ENCODE measurements around the gene MARK4.
A peak's percentile ranks its signal among the peaks of the same experiment; 100 is the strongest.
"Not testable (repeated sequence)": the region's sequence is repeated elsewhere in the genome, so short reads cannot be mapped to it uniquely, and the experiment has no call there.

Gene MARK4

DNA sequence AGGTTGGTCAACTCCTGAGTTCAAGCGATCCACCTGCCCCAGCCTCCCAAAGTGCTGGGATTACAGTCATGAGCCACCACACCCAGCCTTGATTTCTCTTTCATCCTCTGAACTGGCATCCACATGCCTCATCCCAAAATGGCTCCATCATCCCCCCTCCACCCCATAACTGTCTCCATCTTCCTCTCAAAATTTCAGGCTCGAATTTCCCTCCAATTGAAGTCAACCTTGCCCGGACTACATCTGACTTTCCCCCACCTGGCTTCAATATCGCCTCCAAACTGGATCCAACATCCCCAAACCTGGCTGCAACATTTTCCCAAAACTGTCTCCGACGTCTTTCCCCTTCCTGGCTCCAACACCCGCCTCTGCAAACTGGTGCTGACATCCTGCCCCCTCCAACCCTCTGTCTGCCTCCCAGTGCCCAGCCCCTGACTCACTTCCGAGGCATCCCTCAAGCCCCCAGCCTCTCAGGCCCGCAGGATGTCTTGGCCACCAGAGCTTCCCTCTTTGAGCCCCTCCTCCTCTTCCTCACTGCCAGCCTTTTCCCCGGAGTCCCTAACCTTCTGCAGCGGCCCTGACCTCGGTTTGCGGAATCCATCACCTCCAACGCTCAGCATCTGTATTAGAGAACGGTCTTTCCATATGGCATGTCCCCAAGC, 6.8 kb upstream of the MARK4 start:
- no peak for DNase-seq (ENCODE audit: low read depth)

DNA sequence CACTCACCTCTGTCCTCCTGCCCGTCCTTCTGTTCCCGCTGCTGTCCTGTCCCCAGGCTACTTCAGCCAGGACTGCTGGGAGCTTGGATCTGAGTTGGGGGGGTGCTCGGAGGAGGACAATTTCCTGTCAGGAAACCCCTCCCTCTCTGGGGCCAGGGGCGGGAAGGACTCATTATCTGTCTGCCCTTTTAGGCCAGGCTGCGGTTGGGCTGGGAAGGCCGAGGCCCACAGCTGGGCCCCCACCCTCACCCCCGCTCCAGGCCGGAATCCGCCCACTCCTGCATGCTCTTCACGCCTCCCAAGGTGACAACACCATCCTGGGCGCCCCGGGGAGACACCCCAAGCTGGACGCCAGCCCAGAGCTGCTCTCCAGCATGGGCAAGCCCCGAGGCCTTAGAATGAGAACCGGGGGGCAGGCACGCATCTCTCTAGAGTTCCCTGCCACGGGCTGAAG, 5.7 kb upstream of the MARK4 start, which contains the start of gene EXOC3L2:
TSS of gene EXOC3L2 (minus strand) at position 74 of the 454 bp plus-strand sequence. CDS start 6,362 bp downstream, outside the sequence.
- no peak for DNase-seq (ENCODE audit: low read depth)

DNA sequence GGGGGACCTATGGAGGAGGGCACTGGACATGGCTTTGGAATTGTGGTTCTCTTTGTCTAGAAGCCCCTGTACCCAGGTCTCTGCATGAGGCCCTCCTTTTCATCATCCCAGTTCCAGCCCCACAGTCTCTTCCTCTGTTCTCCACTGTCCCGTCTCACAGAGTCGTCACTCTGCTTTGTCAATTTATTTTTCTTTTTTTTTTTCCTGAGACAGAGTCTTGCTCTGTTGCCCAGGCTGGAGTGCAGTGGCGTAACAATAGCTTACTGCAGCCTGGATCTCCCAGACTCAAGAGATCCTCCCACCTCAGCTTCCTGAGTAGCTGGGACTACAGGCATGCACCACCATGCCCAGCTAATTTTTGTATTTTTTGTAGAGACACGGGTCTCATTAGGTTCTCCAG, 5.2 kb upstream of the MARK4 start:
- DNase-seq (ENCODE audit: low read depth) = no peak

DNA sequence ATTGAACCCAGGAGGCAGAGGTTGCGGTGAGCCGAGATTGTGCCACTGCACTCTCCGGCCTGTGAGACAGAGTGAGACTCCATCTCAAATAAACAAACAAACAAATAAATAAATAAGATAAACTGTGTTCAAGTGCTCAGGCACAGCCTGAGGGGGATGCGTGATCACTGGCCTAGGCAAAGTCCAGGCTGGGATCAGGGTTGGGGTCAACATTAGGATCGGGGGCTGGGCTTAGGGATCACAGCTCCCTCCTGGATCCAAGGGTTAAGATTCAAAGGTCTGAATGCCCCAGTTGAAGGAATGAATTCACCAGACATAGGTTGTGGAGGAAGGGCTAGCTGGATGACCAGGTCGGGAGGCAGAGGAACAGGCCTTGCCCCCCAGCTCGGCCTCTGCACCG, 3.9 kb upstream of the MARK4 start:
- no peak for DNase-seq (ENCODE audit: low read depth)

DNA sequence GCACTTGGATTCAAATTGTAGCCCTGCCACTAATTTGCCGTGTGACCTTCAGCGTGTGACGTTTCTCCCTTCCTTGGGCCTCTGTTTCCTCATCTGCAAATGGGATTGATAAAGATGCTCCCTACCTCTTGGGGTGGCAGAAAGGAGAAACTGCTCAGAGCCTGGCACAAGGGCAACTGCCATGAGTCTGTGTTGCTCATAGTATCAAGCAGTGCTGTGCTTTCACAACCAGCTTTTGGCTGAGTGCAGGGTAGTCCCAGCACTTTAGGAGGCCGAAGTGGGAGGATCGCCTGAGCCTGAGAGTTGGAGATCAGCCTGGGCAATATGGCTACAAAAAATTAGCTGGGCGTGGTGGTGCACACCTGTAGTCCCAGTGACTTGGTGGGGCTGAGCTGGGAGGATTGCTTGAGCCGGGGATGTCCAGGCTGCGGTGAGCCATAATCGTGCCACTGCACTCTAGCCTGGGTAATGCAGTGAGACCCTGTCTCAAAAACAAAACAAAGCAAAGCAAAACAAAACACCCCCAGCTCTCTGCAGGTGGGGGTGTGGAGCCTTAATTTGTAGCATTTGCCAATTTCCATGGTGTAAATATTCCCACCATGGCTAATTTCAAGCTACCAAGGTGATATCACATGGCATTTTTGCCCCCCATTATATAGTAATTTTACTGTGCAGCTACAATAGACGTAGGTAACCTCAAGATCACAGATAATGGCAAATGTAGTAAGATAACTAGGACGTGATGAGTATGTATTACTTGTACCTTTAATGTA, 1.6 kb upstream of the MARK4 start:
- DNase-seq (ENCODE audit: low read depth) = no peak

DNA sequence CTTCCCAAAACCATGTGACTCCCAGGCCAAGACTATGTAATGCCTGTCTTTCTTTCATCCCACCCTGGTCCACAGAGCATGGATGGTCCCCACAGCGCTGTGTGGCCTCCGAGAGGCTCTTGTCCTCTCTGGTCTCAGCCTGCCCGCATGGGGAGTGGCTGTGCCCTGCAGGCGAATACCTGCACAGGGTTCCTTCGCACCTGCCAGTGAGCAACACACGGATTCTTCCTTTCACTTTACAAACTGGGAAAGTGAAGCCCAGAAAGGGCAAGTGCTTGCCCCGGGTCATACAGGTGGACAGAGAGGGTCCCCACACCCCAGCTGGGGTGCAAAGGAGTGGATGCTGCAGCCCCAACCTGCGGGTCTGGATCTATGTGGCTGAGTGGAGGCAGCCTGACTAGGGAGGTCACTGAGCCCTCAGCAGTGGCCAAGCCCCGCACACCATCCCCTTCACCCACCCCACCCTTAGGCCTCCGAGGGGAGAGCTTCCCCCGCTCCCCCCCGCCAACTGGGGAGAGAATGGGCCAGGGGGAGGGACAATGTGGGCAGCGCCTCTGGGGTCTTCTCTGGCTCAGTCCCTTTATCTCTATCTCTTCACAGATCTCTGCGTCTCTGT, 747 bp upstream of the MARK4 start:
- DNase-seq (ENCODE audit: low read depth) = no peak

DNA sequence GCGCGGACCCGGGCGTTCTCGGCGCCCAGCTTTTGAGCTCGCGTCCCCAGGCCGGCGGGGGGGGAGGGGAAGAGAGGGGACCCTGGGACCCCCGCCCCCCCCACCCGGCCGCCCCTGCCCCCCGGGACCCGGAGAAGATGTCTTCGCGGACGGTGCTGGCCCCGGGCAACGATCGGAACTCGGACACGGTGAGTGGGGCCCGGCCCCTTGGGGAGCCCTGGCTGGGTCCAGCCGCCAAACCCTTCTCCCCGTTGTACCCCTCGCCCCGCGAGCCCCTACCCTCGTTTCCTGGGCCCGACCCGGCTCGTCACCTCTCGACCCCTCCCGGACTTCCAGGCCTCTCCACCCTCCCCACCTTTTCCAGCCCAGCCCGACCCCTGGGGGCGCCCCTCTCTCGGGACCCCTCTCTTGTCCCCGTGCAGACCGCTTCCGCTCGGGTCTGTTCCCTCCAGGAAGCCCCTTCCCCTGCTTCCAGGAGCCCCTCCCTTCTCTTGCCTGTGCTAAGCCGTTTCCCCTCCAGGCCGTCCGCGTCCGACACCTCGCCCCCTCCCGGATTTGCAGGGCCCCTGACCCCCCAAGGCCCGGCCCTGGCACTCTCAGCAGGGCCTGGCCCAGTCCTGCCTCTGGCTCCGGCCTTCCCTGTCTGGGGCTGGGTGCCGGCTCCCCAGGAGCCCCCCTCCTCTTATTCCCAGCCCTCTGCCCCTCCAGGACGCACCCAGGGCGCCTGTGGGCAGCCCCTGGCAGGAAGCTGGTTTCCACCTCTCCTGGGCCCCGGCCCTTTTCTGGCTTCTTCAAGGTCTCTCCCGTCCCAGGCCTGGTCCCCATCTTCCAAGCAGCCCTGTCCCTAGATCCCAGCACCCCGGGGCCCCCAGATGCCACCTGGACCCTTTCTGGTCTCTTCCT, 632 bp downstream of the MARK4 start:
- DNase-seq (ENCODE audit: low read depth) = peak; percentile 56

DNA sequence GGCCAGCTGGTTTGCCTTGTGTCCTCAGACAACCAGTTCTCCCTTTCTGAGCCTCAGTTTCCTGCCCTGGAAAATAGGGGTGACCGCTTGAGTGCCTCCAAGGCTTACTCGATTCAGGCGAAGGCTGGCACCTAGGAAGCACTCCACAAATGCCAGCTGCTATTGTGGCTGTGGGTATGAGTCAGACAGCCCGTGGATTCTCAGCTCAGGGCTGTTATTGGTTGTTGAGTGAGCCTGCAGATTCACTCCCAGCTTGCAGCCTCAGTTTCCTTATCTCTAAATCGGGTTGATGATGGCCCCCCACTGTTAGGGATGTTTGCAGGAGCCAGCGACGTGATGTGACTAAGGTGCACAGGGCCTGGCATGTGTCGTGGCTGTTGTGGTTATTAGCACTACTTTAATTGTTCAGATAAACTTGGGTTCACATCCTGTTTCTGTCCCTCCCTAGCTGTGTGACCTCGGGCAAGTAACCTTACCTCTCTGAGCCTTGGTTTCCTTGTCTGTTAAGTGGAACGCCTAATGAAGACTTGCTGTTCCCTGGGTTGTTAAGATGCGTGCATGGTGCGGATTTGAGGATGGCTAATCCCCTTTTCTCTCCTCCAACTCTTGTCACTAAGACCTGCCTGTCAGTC, 2.4 kb downstream of the MARK4 start:
- DNase-seq (ENCODE audit: low read depth) = no peak

DNA sequence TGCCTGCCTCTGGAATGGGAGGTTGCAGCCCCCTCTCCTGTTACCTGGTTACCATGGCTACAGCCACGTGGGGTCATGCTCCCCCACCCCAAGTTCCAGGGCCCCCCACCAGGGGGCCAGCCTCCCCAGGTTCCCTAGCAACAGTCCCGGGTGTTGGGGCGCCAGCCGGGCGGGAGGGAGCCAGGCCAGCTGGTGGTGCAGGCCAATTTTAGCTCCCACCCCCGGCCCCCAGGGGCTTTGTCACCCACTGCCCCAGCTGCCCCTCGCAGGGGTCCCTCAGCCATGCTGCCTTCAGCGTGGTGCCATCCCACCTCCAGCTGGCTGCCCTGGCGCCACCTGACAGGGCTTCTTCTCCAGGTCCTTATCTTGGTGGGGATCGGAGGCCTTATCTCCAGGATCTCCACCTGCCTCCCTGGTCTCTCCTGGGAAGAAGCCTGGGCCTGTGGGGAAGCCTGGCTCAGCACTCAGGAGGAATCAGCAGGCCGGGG, 3.0 kb downstream of the MARK4 start:
- no peak for DNase-seq (ENCODE audit: low read depth)

DNA sequence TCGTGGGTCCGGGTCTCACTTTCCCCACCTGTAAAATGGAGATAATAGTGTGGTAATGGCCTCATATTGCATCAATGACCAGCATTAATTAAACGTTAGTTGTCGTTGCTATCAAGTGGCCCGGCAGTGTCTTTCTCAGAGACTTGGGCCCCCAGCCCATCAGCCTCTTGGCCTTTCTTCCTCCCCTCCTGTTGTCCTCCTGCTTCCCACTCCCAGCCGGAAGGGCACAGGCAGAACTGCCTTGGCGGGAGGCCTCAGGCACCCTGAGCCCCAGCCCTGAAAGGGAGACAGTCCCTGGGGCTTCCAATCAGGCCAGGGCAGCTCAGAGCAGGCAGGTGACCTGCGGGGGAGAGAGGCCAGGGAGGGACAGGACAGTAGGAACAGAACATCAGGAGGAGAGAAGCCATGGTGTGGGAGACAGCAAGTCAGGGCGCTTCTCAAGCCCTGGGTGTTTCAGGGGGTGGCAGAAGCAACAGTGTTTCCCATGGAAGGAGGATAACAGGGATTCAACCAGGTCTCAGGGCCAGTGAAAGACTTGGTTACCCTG, 4.6 kb downstream of the MARK4 start:
- no peak for DNase-seq (ENCODE audit: low read depth)

DNA sequence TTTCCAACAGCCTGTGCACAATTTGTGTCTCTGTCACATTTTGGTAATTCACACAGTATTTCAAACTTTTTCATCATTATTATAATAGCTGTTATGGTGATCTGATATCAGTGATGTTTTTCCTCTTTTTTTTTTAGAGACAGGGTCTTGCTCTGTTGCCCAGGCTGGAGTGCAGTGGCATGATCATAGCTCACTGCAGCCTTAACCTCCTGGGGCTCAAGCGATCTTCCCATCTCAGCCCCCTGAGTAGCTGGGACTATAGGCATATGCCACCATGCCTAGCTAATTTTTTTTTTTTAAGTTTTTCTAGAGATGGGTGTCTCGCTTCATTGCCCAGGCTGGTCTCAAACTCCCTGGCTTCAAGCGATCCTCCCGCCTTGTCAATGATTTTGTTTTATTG, 5.8 kb downstream of the MARK4 start:
- DNase-seq (ENCODE audit: low read depth) = no peak

DNA sequence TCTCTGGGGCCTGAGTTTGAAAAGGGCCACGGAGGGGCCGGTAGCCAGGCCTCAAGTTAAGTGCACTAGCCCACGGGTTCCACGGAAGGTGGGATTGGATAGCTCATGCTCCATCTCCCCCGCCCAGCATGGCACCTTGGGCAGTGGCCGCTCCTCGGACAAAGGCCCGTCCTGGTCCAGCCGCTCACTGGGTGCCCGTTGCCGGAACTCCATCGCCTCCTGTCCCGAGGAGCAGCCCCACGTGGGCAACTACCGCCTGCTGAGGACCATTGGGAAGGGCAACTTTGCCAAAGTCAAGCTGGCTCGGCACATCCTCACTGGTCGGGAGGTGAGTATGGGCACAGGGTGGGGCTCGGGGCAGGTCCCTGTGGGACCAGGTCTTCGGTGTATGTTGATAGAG, 7.8 kb downstream of the MARK4 start:
- DNase-seq (ENCODE audit: low read depth) = no peak

DNA sequence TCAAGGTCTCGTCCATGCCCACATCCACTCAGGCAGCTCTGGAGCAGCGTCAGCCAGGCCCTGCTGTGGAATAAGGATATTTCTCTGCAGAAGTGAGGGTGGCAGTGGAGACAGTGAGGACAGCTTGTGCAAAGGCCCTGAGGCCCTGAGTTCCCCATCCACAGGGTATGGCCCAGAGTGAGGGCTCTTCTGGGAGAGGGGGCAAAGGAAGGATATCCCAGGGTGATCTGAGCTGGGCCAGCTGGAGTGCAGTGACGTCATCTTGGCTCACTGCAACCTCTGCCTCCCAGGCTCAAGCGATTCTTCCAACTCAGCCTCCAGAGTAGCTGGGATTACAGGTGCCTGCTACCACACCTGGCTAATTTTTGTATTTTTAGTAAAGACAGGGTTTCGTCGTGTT, 11.5 kb downstream of the MARK4 start:
- DNase-seq (ENCODE audit: low read depth) = no peak

DNA sequence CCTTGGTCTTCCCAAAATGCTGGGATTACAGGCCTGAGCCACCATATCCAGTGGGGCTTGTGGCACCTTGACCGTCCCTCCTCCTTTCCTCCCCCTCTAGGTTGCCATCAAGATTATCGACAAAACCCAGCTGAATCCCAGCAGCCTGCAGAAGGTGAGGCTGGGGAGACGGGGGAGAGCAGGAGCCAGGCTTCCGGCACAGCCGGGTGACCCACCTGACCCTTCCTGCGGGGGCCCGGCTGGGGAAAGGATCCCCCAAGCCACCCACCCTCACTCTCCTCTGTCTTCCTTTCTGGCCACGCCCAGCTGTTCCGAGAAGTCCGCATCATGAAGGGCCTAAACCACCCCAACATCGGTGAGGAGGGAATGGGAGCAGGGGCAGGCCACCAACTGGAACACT, 11.9 kb downstream of the MARK4 start:
- no peak for DNase-seq (ENCODE audit: low read depth)

DNA sequence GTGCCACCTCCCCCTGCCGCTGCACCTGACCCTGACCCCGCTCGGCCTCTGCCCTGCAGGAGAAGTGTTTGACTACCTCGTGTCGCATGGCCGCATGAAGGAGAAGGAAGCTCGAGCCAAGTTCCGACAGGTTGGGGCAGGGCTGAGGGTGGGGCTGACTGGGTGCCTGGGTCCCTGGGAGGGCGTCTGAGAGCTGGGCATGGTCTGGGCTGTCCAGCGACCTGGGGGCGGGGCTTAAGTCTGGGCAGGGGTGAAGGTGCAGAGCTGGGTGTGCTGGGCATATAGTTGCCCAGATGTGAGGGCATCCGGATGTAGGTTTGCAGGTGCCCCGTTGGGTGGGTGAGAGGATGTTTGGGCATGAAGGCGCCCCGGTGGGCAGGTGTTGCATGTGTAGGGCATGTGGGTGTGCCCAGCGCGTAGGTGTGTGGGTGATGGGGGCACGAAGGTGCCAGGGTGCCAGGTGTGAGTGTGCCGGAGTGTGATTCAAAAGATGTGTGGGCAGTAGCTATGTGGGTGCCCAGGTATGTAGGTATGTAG, 13.8 kb downstream of the MARK4 start:
- no peak for DNase-seq (ENCODE audit: low read depth)

DNA sequence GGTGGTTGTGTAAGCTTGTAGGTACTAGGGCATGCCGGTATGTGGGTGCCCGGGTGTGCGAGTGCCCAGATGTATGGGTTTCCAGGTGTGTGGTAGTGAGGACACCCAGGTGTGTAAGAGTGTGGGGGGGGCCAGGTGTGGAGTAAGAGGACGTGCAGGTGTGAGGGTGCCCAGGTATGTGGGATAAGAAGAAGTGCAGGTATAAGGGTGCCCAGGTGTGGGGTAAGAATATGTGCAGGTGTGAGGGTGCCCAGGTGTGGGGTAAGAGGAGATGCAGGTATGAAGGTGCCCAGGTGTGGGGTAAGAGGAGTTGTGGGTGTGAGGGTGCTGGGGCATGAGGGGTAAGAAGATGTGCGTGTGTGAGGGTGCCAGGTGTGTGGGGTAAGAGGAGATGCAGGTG, 14.3 kb downstream of the MARK4 start:
- no peak for DNase-seq (ENCODE audit: low read depth)

DNA sequence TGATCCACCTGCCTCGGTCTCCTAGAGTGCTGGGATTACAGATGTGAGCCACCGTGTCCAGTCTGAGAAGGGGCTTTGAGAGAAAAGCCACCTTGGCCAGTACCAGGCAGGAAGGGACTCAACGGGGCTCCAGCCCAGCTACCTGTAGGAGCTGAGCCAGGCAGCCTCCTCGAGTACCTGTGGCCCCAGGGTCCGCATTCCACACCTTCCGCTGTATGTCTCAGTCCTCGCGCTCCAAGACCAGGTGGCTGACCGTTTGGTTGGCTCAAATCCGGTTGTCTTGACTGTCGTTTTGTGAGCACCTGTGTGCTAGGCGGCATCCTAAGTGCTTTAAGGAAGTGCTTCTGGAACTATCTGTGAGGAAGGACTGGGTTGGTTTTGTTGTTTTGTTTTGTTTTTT, 16.2 kb downstream of the MARK4 start:
- DNase-seq (ENCODE audit: low read depth) = no peak

DNA sequence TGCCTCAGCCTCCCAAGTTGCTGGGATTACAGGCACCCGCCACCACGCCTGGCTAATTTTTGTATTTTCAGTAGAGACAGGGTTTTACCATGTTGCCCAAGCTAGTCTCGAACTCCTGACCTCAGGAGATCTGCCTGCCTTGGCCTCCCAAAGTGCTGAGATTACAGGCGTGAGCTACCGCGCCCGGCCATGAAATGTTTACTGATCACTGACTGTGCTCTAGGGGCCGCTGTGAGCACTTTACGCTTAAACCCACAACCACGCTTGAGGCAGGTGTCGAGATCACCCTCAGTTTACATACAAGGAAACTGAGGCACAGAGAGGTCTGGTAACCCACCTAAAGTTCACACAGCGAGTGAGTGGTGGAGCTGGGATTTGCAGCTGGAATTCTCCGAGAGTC, 18.9 kb downstream of the MARK4 start:
- DNase-seq (ENCODE audit: low read depth) = not testable (repeated sequence)

DNA sequence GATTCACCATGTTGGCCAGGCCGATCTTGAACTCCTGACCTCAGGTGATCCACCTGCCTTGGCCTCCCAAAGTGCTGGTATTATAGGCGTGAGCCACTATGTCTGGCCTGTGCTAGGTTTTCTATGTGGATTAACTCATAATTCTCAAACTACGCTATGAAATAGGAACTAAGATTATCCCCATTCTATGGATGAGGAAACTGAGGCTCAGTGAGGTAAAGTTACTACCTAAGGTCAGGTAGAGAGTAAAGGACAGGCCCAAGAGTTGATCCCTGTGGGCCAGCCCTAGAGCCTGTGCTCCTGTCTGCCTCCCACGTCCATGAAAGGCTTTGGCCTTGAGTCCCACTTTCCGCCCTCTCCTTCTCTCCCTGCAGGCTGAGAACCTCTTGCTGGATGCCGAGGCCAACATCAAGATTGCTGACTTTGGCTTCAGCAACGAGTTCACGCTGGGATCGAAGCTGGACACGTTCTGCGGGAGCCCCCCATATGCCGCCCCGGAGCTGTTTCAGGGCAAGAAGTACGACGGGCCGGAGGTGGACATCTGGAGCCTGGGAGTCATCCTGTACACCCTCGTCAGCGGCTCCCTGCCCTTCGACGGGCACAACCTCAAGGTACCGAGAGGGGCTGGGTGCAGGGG, 20.1 kb downstream of the MARK4 start:
- DNase-seq (ENCODE audit: low read depth) = no peak

DNA sequence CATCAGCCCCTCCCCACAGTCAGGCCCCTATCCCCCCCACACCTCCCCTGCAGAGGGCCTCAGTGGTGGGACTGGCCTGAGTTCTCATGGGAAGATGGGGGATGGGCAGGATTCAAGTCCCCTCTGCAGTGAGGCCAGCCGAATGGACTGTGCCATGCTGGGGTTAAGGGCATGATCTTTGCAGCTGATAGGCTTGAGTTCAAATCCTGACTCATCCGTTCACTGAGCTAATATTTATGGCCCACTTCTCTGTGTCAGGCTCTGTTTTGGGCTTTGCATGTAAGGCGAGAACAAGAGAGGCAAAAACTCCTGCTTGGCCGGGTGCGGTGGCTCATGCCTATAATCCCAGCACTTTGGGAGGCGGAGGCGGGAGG, 20.7 kb downstream of the MARK4 start:
- DNase-seq (ENCODE audit: low read depth) = no peak

DNA sequence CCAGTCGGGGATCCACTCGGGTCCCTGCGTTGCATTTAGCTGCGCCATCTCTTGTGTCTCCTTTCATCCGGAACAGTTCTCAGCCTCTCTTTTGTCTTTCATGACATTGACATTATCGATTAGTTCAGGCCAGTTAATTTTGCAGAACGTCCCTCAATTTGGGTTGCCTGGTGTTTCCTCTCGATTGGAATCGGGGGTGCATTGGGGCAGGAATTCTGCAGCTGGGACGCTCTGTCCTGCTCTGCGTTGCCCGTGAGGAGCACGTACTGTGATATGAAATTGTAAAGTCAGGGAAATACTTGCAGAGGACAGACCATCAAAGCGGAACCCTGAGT, 22.4 kb downstream of the MARK4 start:
- DNase-seq (ENCODE audit: low read depth) = no peak

All from CMK (cell line).